HCT116 (cell line): ENCODE data around the gene HAND1. TPM values are rescaled to one million over a fixed set of nuclear protein-coding genes. Genes with fewer than 3 reads are reported as not detected.

ENCODE experiments used
- ATAC-seq: fragments of 200-7000 bp; cut with Tn5 transposase; 2 replicates; pipeline ENCODE4 v1.9.1; 2020; ENCODE audit warnings: mild to moderate bottlenecking, moderate library complexity
- BruUV-seq: library from RNA; stranded (reverse); fragments of 400-500 nt; replicated peaks from 2 replicates; lab custom pipeline; 2021; lab: Mats Ljungman, UMichigan
- CTCF ChIA-PET: fragments of 300-600 bp; sonication (Branson Sonifier 250); formaldehyde crosslinking; loops from one replicate; lab custom pipeline; 2021; ENCODE audit warnings: antibody characterized with exemption; lab: Charles Lee
- POLR2A ChIA-PET: fragments of 300-600, 350-600 bp; sonication (Branson Sonifier 250); formaldehyde crosslinking; loops from one replicate; lab custom pipeline; 2021; ENCODE audit warnings: antibody characterized with exemption; lab: Charles Lee
- RAD21 ChIA-PET, 2 experiments: fragments of 300-600 bp; sonication (Branson Sonifier 250); formaldehyde crosslinking; loops; one replicate each; lab custom pipeline; 2023; ENCODE audit warnings: low total read pairs in 2 of 2; ENCODE audit not compliant: uncharacterized antibody in 2 of 2, unreplicated experiment in 2 of 2, low non-redundant PET in 1 of 2; lab: Charles Lee
- DNase-seq: peaks from one replicate; pipeline ENCODE4 v3.0.0-alpha.2; 2010; ENCODE audit warnings: low read depth, low spot score
- H2AFZ ChIP-seq: fragments of 200-600 bp; shearing (Covaris generic), sonication (generic); 2 replicates; pipeline ENCODE4 v1.6.1; 2017; ENCODE audit warnings: low read depth, mixed run types, mixed read lengths, antibody characterized with exemption, low read length; ENCODE audit not compliant: poor library complexity, severe bottlenecking
- H3K27ac ChIP-seq: 2 replicates; pipeline ENCODE4 v1.5.1; 2012; ENCODE audit warnings: low read depth, low read length
- H3K27me3 ChIP-seq: fragments of 200-600 bp; sonication (generic); 2 replicates; pipeline ENCODE4 v1.6.1; 2016; ENCODE audit warnings: mixed run types, low read length, mixed read lengths; ENCODE audit not compliant: insufficient read depth
- H3K36me3 ChIP-seq, 2 experiments: fragments of 200-500 bp in 1 of 2; fragments of 200-600 bp in 1 of 2; sonication (Bioruptor generic) in 1 of 2; sonication (generic) in 1 of 2; 2 replicates each; pipeline versions ENCODE4 v1.5.1 to v1.6.1; 2014 to 2016; ENCODE audit warnings: low read length in 2 of 2, inconsistent platforms in 1 of 2, mixed read lengths in 1 of 2, mixed run types in 1 of 2; ENCODE audit not compliant: insufficient read depth in 2 of 2, control insufficient read depth in 1 of 2
- H3K4me1 ChIP-seq, 2 experiments: fragments of 200-600 bp in 1 of 2; sonication (generic) in 1 of 2; 2 replicates each; pipeline versions ENCODE4 v1.5.1 to v1.6.1; 2012 to 2017; ENCODE audit warnings: low read length in 2 of 2, inconsistent platforms in 1 of 2, mild to moderate bottlenecking in 1 of 2, mixed read lengths in 1 of 2, mixed run types in 1 of 2, moderate library complexity in 1 of 2; ENCODE audit not compliant: insufficient read depth in 2 of 2, control insufficient read depth in 1 of 2
- H3K4me2 ChIP-seq: fragments of 200-600 bp; sonication (generic); 2 replicates; pipeline ENCODE4 v1.6.1; 2017; ENCODE audit warnings: mixed run types, low read length, mixed read lengths
- H3K4me3 ChIP-seq, 2 experiments: fragments of 200-600 bp in 1 of 2; sonication (generic) in 1 of 2; replicated peaks in 1 of 2; 2 replicates each; pipeline ENCODE4 v1.5.1; 2011 to 2016; ENCODE audit warnings: low read length in 2 of 2, control low read depth in 1 of 2, low read depth in 1 of 2, mild to moderate bottlenecking in 1 of 2, mixed read lengths in 1 of 2, mixed run types in 1 of 2
- H3K79me2 ChIP-seq: fragments of 200-600 bp; sonication (generic); 2 replicates; pipeline ENCODE4 v1.6.1; 2017; ENCODE audit warnings: mild to moderate bottlenecking, mixed run types, low read length, moderate library complexity, mixed read lengths; ENCODE audit not compliant: insufficient read depth
- H3K9ac ChIP-seq: fragments of 200-600 bp; sonication (generic); 2 replicates; pipeline ENCODE4 v1.6.1; 2016; ENCODE audit warnings: low read length, mixed read lengths
- H3K9me2 ChIP-seq: fragments of 200-600 bp; sonication (generic), shearing (Covaris generic); 2 replicates; pipeline ENCODE4 v1.6.1; 2017; ENCODE audit warnings: mixed run types, mild to moderate bottlenecking, moderate library complexity; ENCODE audit not compliant: insufficient read depth
- H3K9me3 ChIP-seq, 2 experiments: fragments of 200-500 bp in 1 of 2; fragments of 200-600 bp in 1 of 2; sonication (Bioruptor generic) in 1 of 2; sonication (generic) in 1 of 2; 2 replicates each; pipeline ENCODE4 v1.6.1; 2014 to 2017; ENCODE audit warnings: low read length in 2 of 2, mixed read lengths in 2 of 2, inconsistent platforms in 1 of 2, low read depth in 1 of 2, mild to moderate bottlenecking in 1 of 2, mixed run types in 1 of 2, moderate library complexity in 1 of 2; ENCODE audit not compliant: control insufficient read depth in 1 of 2, insufficient read depth in 1 of 2
- H4K20me1 ChIP-seq: fragments of 200-600 bp; sonication (generic), shearing (Covaris generic); 2 replicates; pipeline ENCODE4 v1.6.1; 2017; ENCODE audit warnings: mixed run types, mild to moderate bottlenecking, moderate library complexity; ENCODE audit not compliant: insufficient read depth
- CBX3 ChIP-seq: IDR thresholded peaks from 2 replicates; pipeline ENCODE4 v1.6.1; 2012; ENCODE audit warnings: low read depth
- EGR1 ChIP-seq: IDR thresholded peaks from 2 replicates; pipeline ENCODE4 v1.6.1; 2012; ENCODE audit warnings: low read depth
- ELF1 ChIP-seq: IDR thresholded peaks from 2 replicates; pipeline ENCODE4 v1.6.1; 2012; ENCODE audit warnings: low read depth, borderline replicate concordance
- JUND ChIP-seq: IDR thresholded peaks from 2 replicates; pipeline ENCODE4 v1.6.1; 2012
- POLR2A ChIP-seq: IDR thresholded peaks from 2 replicates; pipeline ENCODE4 v1.7.0; 2011; ENCODE audit warnings: borderline replicate concordance; ENCODE audit not compliant: insufficient read depth, insufficient read length; ENCODE audit errors: extremely low read depth
- POLR2AphosphoS5 ChIP-seq: IDR thresholded peaks from 2 replicates; pipeline ENCODE4 v1.6.1; 2011; ENCODE audit warnings: mild to moderate bottlenecking, low read depth, low read length, moderate library complexity
- RAD21 ChIP-seq: IDR thresholded peaks from 2 replicates; pipeline ENCODE4 v1.6.1; 2012; ENCODE audit warnings: low read depth, mild to moderate bottlenecking
- SIN3A ChIP-seq: IDR thresholded peaks from 2 replicates; pipeline ENCODE4 v1.6.1; 2012; ENCODE audit warnings: low read depth
- SP1 ChIP-seq: IDR thresholded peaks from 2 replicates; pipeline ENCODE4 v1.6.1; 2012; ENCODE audit warnings: low read depth
- TCF7L2 ChIP-seq: IDR thresholded peaks from 2 replicates; pipeline ENCODE4 v1.7.0; 2011; ENCODE audit warnings: borderline replicate concordance, inconsistent platforms; ENCODE audit not compliant: insufficient read depth, insufficient read length; ENCODE audit errors: extremely low read depth
- YY1 ChIP-seq: IDR thresholded peaks from 2 replicates; pipeline ENCODE4 v1.6.1; 2011; ENCODE audit warnings: low read length, low read depth, moderate library complexity, mild to moderate bottlenecking; ENCODE audit not compliant: insufficient replicate concordance; ENCODE audit errors: extremely low read depth
- intact Hi-C: fragments of 100-400 bp; cut with micrococcal nuclease; formaldehyde crosslinking; loops from 2 replicates; pipeline ENCODE4 v1.10.0; 2022
- total RNA-seq: library from RNA; stranded (reverse); gene quantifications from one replicate; pipeline ENCODE4 v1.2.1, GENCODE V29; 2021; ENCODE audit not compliant: unreplicated experiment

The HAND1 gene
- total RNA-seq, 1 experiment from 2014 or later, result not detected

DNA sequence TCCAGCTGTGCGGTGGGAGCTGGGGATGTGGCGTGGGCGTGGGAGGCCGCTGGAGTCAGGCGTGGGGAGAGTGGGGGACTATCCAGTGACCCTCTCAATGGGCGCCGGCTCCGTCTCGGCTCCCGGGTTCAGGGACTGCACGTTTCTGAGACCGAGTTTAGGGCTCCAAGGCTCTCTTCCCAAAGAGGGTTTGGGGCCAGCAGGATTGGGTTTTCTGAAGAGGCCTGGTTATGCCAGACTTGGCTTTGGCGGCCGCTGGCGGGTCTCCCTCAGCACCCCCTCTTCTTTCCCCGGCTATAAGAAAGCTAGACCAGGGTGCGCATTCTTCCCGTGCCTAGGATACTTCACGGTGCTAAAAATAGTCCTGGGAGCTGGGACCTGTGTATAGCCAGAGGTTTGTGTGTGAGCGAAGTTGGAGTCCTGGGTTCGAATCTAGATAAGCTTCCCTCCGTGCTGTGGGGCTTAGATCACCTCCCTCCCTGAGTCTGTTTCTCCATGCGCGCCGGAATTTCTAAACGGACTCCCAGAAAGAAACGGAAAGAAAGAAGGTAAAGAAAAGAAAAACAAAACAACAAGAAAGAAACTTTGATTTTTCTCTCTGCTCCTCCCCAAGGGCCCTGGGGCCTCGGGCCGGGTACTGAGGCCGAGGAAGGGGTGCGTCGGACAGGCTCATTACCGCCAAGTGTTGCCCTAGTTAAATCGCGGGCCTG, 5.0 kb downstream of the HAND1 start:
- intact Hi-C loops, result no loop called here
- TF ChIP-seq CBX3 (no peak), YY1 (no peak), POLR2AphosphoS5 (no peak), POLR2A (no peak), SIN3A (no peak), SP1 (no peak)
- POLR2A ChIA-PET, result no interaction called here
- no peak for DNase-seq
- Histone ChIP-seq H3K9ac (no peak overlapping the region), H3K9me2 (no peaks in the 10 kb centered on the region), H3K4me3 (no peak overlapping the region), H4K20me1 (no peaks in the 10 kb centered on the region), H3K4me1 (no peaks in the 10 kb centered on the region), H2AFZ (no peak overlapping the region), H3K27me3 (no peaks in the 10 kb centered on the region), H3K79me2 (no peaks in the 10 kb centered on the region), H3K27ac (no peak overlapping the region), H3K9me3 (no peaks in the 10 kb centered on the region), H3K36me3 (no peaks in the 10 kb centered on the region), H3K4me2 (no peak overlapping the region)
- CTCF ChIA-PET, result no interaction called here
- RAD21 ChIA-PET, result no interaction called here
- ATAC-seq, result no peak
- no TSS peak for BruUV-seq

GRCh38 chr5:154470947-154471870, 6.8 kb downstream of the HAND1 start:
- Histone ChIP-seq H2AFZ (no peak overlapping the region), H3K27ac (no peak overlapping the region), H3K27me3 (no peaks in the 10 kb centered on the region), H3K9ac (no peak overlapping the region), H3K4me3 (no peak overlapping the region), H3K79me2 (no peaks in the 10 kb centered on the region), H3K9me3 (no peaks in the 10 kb centered on the region), H3K4me1 (no peaks in the 10 kb centered on the region), H3K4me2 (no peak overlapping the region), H4K20me1 (no peaks in the 10 kb centered on the region), H3K36me3 (no peaks in the 10 kb centered on the region), H3K9me2 (no peaks in the 10 kb centered on the region)
- intact Hi-C loops, result no loop called here
- no TSS peak for BruUV-seq
- ATAC-seq (no peak), DNase-seq (no peak)
- CTCF ChIA-PET, result interaction anchor here (0.9 kb wide), 1 partner anchor 49 kb away, joined by 3 read pairs; no protein-coding TSS in a partner anchor
- TF ChIP-seq TCF7L2, result no peak
- TF ChIP-seq JUND, result no peak
- TF ChIP-seq ELF1, result no peak
- no peak for TF ChIP-seq EGR1
- no peak for TF ChIP-seq RAD21
- RAD21 ChIA-PET, result no interaction called here
- POLR2A ChIA-PET, result no interaction called here
